ENCODE data around the gene STK25.

The STK25 gene

GRCh38 chr2:241551998-241552737 lies 43.8 kb upstream of the STK25 start:
- no peak overlapping the region for H3K4me3 ChIP-seq (replicated peaks in 1 of 2; ENCODE audit: low read depth in 2 of 2, low read length in 2 of 2)
- TF ChIP-seq, protein P1, sequence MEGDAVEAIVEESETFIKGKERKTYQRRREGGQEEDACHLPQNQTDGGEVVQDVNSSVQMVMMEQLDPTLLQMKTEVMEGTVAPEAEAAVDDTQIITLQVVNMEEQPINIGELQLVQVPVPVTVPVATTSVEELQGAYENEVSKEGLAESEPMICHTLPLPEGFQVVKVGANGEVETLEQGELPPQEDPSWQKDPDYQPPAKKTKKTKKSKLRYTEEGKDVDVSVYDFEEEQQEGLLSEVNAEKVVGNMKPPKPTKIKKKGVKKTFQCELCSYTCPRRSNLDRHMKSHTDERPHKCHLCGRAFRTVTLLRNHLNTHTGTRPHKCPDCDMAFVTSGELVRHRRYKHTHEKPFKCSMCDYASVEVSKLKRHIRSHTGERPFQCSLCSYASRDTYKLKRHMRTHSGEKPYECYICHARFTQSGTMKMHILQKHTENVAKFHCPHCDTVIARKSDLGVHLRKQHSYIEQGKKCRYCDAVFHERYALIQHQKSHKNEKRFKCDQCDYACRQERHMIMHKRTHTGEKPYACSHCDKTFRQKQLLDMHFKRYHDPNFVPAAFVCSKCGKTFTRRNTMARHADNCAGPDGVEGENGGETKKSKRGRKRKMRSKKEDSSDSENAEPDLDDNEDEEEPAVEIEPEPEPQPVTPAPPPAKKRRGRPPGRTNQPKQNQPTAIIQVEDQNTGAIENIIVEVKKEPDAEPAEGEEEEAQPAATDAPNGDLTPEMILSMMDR (IDR thresholded peaks at IDR 0.05; ENCODE audit: low read depth, low read length), result no peak
- no peak for DNase-seq (ENCODE audit: low read depth in 2 of 2)

DNA sequence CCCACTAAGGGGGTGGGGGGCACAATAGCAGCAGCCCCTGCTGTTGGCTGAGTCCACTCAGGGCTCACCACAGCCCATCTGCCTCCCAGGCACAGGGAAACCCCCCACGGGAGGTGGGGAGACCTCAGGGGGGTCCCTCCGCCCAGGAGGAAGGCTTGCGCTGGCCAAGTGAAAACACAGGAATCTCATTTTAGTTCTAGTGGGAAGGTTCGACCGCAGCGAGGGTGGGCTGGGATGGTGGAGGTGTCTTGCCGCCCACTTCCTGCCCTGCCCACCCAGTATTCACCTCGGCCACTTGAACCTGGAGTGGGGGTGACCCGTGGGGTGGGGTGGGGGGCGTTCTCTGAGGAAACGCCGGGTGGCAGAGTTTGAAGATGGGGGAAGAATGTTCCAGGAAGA lies 43.2 kb upstream of the STK25 start:
- H3K4me3 ChIP-seq (replicated peaks in 1 of 2; ENCODE audit: low read depth in 2 of 2, low read length in 2 of 2), result no peak overlapping the region
- no peak for DNase-seq (ENCODE audit: low read depth in 2 of 2)
- TF ChIP-seq, protein P1 (IDR thresholded peaks at IDR 0.05; ENCODE audit: low read depth, low read length), result no peak

DNA sequence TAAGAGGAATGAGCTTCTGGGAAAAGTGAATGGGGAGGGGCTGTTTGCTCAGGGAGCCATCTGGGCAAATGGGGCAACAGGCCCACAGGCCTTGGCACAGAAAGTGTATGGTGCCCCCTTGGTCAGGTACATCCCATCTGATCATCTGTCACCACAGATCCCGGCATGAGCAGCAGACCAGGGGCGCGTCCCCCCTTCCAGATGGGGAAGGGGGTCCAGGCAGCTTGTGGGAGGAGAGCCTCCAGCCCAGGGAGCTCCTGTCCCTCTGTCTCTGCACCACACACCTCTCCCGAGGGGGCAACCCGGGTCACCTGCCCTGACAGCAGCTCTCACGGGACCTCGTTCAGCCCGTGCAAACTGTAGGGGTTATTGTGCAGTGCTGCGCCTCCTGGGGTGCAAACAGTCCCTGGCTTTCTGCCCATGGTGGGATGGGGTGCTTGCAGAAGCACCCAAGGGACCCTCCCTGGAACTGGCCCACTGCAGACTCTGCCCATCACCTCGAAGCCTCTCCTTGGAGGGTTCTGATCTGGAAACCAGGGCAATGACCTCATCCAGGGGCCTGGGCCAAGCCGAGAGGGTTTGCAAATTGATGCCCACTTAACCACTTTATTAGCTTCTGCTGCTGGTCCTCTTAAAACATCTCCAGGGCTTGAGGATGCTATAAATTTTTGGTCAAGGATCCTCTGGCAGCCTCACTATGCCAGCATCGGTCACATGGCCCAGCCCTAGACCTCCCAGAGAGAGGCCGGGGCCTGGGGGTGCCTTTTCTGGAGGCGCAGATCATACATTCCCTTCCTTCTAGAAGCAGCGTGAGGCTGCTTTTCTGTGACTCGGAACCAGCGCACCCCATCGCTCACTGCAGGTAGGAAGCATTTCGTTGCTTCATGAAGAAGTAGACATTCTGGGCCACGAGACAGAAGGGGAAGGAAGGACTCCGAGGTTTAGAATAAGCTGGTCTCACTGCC lies 42.5 kb upstream of the STK25 start:
- no peak overlapping the region for H3K4me3 ChIP-seq (replicated peaks in 1 of 2; ENCODE audit: low read depth in 2 of 2, low read length in 2 of 2)
- TF ChIP-seq, protein P1 (IDR thresholded peaks at IDR 0.05; ENCODE audit: low read depth, low read length), result no peak
- no peak for DNase-seq (ENCODE audit: low read depth in 2 of 2)

DNA sequence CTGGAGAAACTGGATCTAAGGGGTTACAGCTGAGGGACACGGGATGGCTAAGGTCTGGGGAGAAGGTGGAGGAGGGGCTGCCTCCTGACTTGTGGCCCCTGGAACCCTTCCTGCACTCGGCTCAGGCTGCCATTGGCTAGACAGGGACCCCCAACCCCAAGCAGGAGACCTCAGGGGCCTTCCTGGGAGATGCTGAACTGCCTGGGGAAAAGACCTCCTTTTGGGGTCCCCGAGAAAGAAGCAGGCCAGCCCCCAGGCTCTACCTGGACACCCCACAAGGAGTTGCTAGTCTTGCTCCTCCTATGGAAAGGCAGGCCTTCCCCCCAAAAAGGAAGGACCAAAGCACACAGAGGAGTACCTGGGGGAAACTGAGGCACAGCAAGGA lies 40.1 kb upstream of the STK25 start:
- no peak overlapping the region for H3K4me3 ChIP-seq (replicated peaks in 1 of 2; ENCODE audit: low read depth in 2 of 2, low read length in 2 of 2)
- DNase-seq (ENCODE audit: low read depth in 2 of 2), result no peak
- TF ChIP-seq, protein P1 (IDR thresholded peaks at IDR 0.05; ENCODE audit: low read depth, low read length), result no peak

- no peak for DNase-seq (ENCODE audit: low read depth in 2 of 2)
- TF ChIP-seq, protein P1 (IDR thresholded peaks at IDR 0.05; ENCODE audit: low read depth, low read length), result no peak
These were observed 39.5 kb upstream of the STK25 start for GRCh38 chr2:241547781-241548450.

DNA sequence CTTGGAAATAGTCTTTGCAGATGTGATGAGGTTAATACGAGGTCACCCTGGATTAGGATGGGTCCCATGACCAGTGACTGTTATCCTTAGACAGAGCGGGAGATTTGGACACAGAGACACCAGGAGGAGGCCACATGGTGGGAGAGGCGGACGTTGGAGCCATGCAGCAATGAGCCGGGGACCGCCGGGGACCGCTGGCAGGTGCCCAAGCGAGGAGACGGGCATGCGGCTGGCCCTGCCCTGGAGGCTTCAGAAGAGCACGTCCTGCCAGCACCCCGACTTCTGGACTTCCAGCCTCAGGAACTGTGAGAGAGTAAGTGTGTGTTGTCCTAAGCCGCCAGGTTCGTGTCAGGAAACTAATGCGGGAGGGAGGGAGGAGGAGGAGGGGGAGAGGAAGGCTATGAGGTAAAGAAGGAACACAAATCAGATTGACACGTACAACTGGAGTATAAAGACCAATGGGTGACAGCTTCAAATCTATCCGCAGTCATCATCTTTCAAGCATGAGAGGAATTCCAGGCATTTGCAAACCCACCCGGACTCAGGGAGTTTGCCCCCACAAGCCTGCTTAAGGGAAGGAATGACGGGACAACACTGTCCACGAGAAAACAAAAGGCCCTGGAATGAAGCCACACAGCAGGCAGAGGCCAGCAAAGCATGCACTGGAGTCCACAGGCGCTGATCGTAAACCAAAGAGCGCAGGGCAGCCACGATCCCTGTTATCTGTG lies 38.6 kb upstream of the STK25 start:
- no peak overlapping the region for H3K4me3 ChIP-seq (replicated peaks in 1 of 2; ENCODE audit: low read depth in 2 of 2, low read length in 2 of 2)
- TF ChIP-seq, protein P1 (IDR thresholded peaks at IDR 0.05; ENCODE audit: low read depth, low read length), result no peak
- DNase-seq (ENCODE audit: low read depth in 2 of 2), result peak; percentile 85 to 89

More at GRCh38 chr2:241547781-241548450, 39.5 kb upstream of the STK25 start:
- H3K4me3 ChIP-seq (replicated peaks in 1 of 2; ENCODE audit: low read depth in 2 of 2, low read length in 2 of 2), result no peak overlapping the region
